RPMI7951 (cell line): ENCODE measurements around the gene PALB2. TPM values are rescaled to one million over a fixed set of nuclear protein-coding genes. Genes with fewer than 3 reads are reported as not detected.
"Not testable (repeated sequence)": the region's sequence is repeated elsewhere in the genome, so short reads cannot be mapped to it uniquely, and the experiment has no call there.

Source experiments
- DNase-seq: peaks from one replicate; pipeline ENCODE4 v3.0.0-alpha.2; 2012; ENCODE audit warnings: low read depth
- total RNA-seq: library from RNA; depleted of rRNA; stranded (reverse); fragments of >200 nt; shearing (Covaris generic); gene quantifications from 2 replicates; pipeline ENCODE4 v1.2.3, GENCODE V29; 2014

The PALB2 gene
- total RNA-seq, 1 experiment from 2014 or later, result 11.4 TPM

DNA sequence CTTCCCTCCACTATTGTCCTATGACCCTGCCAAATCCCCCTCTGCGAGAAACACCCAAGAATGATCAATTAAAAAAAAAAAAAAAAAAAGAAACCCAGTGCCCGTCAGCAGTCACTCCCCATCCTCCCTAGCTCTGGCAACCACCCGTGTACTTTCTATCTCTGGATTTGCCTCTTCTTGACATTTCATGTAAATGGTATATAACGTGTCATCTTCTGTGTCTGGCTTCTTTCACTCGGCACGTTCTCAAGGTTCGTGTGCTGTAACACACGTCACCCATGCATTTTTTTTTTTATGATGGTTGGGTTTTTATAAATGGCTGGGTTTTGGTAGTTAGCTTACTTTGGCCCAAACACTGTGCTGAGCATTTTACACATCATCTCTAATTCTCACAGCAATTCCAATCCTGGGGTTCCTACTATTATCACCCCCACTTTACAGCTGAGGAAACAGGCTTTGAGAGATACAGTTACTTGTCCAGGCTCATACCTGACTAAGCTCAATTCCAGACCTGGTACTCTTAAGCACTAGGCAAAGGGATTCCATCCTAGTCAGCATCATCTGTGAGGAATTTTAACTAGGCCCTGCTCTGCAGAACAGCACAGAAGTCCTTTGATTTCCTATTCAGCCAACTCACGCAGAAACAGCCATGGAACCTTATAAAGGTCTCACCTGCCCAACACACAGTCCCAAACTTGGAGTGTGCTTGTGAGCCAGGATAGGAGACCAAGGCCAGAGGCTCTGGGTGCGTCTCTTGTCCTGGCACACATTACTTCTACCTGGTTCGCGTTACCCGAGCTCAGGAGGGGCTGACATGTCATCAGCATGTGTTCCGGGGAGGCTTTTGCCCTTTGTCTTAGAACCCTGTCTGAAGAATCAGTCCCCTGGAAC is 56.7 kb downstream of the PALB2 start:
- DNase-seq, result no peak

DNA sequence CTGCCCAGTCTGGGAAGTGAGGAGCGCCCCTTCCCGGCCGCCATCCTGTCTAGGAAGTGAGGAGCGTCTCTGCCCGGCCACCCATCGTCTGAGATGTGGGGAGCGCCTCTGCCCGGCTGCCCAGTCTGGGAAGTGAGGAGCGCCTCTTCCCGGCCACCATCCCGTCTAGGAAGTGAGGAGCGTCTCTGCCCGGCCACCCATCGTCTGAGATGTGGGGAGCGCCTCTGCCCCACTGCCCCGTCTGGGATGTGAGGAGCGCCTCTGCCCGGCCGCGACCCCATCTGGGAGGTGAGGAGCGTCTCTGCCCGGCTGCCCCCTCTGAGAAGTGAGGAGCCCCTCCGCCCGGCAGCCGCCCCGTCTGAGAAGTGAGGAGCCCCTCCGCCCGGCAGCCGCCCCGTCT is 57.8 kb downstream of the PALB2 start:
- not testable (repeated sequence) for DNase-seq

- no peak for DNase-seq
Observed at GRCh38 chr16:23581764-23582163, 59.3 kb downstream of the PALB2 start.

DNA sequence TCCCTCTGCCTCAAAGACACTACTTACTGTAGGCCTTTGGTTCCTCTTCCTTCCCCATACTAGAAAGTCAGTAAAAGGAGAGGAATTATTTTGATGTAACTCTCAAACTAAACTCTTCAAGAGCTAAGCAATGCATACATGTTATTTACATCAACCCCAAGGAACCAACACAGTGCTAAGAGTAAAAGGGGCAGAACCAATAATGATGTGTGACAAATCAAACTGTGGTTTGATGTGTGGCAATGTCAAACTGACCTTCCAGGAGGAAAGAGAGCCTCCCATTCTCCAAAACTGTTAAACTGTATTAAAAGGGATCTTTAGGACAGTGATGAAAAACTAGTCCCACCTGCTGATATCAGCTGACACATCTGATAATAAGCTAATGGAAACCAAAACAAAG is 60.7 kb downstream of the PALB2 start:
- no peak for DNase-seq

DNA sequence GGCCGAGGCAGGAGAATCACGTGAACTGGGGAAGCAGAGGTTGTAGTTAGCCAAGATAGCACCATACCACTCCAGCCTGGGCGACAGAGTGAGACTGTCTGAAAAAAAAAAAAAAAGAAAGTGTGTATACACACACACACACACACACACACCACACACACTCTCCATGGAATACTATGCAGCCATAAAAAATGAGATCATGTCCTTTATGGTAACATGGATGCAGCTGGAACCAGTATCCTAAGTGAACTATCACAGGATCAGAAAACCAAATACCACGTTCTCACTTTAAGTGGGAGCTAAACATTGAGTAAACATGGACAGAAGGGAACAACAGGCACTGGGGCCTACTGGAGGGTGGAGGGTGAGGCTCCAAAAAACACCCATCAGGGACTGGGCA is 61.7 kb downstream of the PALB2 start:
- no peak for DNase-seq

DNA sequence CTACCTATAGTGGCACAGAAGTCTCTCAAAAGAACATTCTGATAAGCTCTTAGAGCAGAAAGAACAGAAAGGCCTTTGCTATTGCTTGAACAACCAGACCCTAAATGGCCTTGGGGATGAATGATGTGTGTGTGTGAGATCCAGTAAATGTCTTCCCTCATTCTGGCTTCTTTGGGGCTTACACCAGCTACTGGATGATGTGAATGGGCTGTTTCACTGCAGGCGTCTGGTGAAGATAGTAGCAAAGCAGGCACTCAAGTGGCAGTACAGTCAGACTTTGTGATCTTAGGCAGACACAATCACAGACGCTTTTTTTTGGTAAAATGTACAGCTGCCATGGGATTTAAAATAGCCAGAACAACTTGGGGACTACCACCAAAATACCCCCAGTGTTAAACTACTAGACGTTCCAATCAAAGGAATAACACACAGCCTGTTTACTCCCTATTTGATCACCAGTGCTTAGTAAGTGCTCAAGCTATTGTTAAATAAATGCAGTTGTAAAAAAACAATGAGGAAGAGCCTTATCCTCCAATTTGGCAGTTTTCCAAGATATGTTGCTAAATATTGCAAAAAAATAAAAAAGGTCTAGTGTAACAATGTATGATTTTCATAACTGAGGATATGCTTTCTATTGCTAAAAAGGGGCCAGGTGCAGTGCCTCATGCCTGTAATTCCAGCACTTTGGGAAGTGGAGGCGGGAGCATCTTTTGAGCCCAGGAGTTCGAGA is 62.8 kb downstream of the PALB2 start:
- no peak for DNase-seq

DNA sequence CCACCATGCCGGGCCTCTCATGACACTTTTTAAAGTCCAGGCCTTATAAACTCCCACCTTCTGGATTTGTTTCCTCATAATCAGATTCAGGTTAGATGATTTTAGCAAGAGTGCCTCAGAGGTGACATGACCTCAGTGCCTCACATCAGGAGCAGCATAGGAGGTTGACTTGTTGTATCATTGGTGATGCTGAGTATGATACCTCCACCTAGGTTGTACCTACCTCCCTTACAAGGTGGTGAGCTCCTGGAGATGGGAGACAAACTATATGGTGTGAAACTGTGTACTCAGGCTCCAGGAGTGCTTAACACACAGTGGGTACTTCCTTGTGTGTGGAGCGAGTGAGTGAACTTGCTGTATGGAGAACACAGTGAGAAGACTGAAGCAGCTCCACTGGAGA is 63.6 kb downstream of the PALB2 start:
- no peak for DNase-seq

DNA sequence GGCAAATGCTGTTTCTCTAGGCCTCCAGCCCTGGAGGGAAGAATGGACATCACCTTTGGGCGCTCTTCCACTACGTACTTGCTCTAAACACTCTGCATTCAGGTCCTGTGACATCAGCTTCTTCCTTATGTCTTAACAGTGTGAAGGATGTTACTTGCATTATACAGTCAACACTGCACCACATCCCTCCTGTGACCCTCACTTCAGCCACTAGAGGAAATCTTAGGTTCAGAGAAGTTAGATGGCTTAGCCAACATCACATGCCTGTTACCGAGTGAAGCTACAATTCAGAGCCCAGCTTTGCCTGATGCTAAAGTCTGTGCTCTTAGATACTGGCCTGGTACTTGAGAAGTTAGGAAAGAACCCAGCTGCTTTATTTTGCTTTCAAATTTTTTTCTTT is 65.3 kb downstream of the PALB2 start:
- no peak for DNase-seq

- no peak for DNase-seq
Observed at GRCh38 chr16:23573817-23574216, 67.3 kb downstream of the PALB2 start.

- no peak for DNase-seq
Observed at GRCh38 chr16:23572394-23572793, 68.7 kb downstream of the PALB2 start.

DNA sequence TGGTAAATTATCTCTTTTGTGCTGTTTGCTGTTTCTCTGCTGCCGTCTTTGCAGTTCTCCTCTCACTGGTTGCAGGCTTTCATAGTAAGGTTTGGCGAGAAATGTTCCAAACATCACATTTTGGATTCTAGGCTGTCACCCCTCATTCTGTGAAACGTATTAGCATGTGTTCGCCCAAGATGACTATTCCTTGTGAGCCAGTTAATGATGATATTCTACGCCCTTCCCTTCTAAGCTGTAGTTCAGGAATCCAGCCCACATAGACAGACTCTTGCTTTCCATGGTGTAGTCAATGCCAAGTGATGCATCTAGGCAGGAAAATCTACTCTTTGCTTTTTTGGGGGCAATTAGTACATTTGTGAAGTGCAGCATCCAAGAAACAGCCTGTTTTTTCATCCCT is 69.2 kb downstream of the PALB2 start:
- DNase-seq, result no peak

- no peak for DNase-seq
Observed at GRCh38 chr16:23570992-23571632, 70.0 kb downstream of the PALB2 start.

GRCh38 chr16:23567602-23568001 is 73.5 kb downstream of the PALB2 start:
- no peak for DNase-seq

- DNase-seq, result peak; percentile 11
Observed at GRCh38 chr16:23566724-23567123, 74.4 kb downstream of the PALB2 start.

- no peak for DNase-seq
Observed at GRCh38 chr16:23564575-23565363, 76.3 kb downstream of the PALB2 start.

DNA sequence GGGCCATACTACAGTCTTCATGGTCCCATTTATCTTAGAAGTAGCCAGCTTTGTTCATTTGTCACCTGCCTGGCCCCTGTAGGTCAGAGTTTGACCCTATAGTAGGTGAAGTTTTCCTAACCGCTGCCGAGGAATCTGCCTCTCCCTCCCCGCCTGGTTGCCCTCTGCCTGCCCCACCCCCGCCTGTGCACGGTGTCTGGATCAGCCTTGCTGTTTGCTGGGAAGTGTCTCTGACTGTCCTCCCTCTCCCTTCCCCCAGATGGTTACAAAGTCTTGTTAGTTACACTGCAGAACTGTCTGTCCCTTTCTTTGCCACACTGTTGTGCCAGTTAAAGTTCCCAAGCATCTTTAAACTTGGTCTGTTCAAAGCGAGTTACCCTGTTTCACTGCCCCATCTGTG is 77.9 kb downstream of the PALB2 start:
- no peak for DNase-seq

DNA sequence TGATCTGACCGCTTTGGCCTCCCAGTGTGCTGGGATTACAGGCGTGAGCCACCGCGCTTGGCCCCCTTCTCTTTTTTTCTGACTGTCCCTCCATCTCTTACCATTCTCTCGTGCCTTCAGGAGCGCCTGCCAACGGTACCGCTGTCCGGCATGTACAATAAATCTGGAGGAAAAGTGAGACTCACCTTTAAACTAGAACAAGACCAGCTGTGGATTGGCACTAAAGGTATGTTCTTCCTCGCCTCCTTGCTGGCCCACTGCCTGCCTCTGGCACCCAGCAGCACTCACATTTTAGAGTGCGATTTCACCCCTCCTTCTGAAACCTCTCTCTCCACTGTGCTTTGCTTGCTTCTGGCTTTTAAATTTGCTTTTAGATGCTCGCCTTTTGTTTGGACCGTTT is 78.6 kb downstream of the PALB2 start:
- DNase-seq, result no peak

- no peak for DNase-seq
Observed at GRCh38 chr16:23561586-23561985, 79.5 kb downstream of the PALB2 start.

GRCh38 chr16:23557779-23558702 is 83.1 kb downstream of the PALB2 start:
- peak; percentile 43 for DNase-seq

GRCh38 chr16:23556881-23557778 is 84.0 kb downstream of the PALB2 start, which contains the start of the genes EARS2 and UBFD1:
EARS2 (minus strand) TSS chr16:23557350; CDS start chr16:23557343, 7 bp downstream.
UBFD1 (plus strand) TSS chr16:23557727; CDS start chr16:23557743, 16 bp downstream.
- peak; percentile 95 for DNase-seq
